ENCODE data around the gene RGS7BP.

The RGS7BP gene

GRCh38 chr5:64570395-64570996 lies 64.7 kb downstream of the RGS7BP start:
- no peaks in the 10 kb centered on the region for H3K27me3 ChIP-seq (ENCODE audit: insufficient read depth, low read depth)
- no peaks in the 10 kb centered on the region for H4K20me1 ChIP-seq (ENCODE audit: insufficient read depth)
- H3K4me3 ChIP-seq (IDR thresholded peaks at IDR 0.05; ENCODE audit: insufficient read depth, low read depth, low read length): no peak overlapping the region
- no peaks in the 10 kb centered on the region for H3K79me2 ChIP-seq (ENCODE audit: insufficient read depth, low read depth)
- H3K9ac ChIP-seq: no peak overlapping the region
- no peak overlapping the region for H2AFZ ChIP-seq (ENCODE audit: low read depth)
- H3K4me2 ChIP-seq: no peak overlapping the region
- H3K4me1 ChIP-seq (ENCODE audit: low read depth, poor library complexity, severe bottlenecking): no peaks in the 10 kb centered on the region
- TF ChIP-seq CTCF (conservative IDR thresholded peaks at IDR 0.05; ENCODE audit: low read depth, low read length): no peak
- no peak overlapping the region for H3K27ac ChIP-seq
- no peaks in the 10 kb centered on the region for H3K36me3 ChIP-seq (ENCODE audit: insufficient read depth)

DNA sequence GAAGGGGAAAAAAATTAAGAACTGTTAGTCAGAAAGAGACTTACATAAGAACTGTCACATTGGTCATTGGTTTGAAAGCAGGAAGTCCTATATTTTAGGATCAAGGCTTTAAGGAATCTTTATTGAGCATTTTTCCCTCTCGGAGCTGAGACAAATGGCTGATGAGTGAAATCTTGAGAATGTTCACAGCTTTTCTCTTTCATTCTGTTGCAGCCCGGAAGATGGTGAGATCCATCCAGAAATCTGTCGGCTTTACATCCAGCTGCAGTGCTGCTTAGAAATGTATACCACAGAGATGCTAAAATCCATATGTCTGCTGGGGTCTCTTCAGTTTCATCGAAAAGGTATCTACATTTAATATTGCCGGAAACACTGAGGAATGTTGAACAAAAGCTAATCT lies 69.7 kb downstream of the RGS7BP start:
- TF ChIP-seq CTCF (conservative IDR thresholded peaks at IDR 0.05; ENCODE audit: low read depth, low read length): no peak
- Histone ChIP-seq H2AFZ (ENCODE audit: low read depth) (no peak overlapping the region), H4K20me1 (ENCODE audit: insufficient read depth) (no peaks in the 10 kb centered on the region), H3K9ac (no peak overlapping the region), H3K36me3 (ENCODE audit: insufficient read depth) (no peaks in the 10 kb centered on the region), H3K4me3 (IDR thresholded peaks at IDR 0.05; ENCODE audit: insufficient read depth, low read depth, low read length) (no peak overlapping the region), H3K27me3 (ENCODE audit: insufficient read depth, low read depth) (no peaks in the 10 kb centered on the region), H3K27ac (no peak overlapping the region), H3K4me1 (ENCODE audit: low read depth, poor library complexity, severe bottlenecking) (no peaks in the 10 kb centered on the region), H3K79me2 (ENCODE audit: insufficient read depth, low read depth) (no peaks in the 10 kb centered on the region), H3K4me2 (no peak overlapping the region)

DNA sequence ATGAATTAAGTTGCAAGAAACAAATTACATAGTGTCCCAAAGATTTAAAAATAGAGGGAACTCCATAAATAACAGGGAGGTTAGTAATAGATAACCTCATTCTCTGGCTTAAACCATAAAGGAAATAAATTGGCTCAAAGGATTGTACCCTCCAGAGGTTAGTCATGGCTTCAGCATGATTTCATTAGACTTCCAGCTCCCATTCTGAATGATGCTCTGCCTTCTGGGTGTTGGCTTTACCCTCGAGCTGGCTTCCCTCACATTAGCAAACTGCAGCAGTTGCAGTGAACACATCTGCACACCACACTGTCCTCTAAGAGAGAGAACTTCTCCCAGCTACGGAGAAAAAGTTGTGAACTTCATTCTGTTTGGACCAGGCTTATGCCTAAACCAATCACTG lies 70.4 kb downstream of the RGS7BP start:
- Histone ChIP-seq H3K9ac (no peak overlapping the region), H4K20me1 (ENCODE audit: insufficient read depth) (no peaks in the 10 kb centered on the region), H3K27me3 (ENCODE audit: insufficient read depth, low read depth) (no peaks in the 10 kb centered on the region), H3K27ac (no peak overlapping the region), H2AFZ (ENCODE audit: low read depth) (no peak overlapping the region), H3K4me2 (no peak overlapping the region), H3K79me2 (ENCODE audit: insufficient read depth, low read depth) (no peaks in the 10 kb centered on the region), H3K36me3 (ENCODE audit: insufficient read depth) (no peaks in the 10 kb centered on the region), H3K4me3 (IDR thresholded peaks at IDR 0.05; ENCODE audit: insufficient read depth, low read depth, low read length) (no peak overlapping the region), H3K4me1 (ENCODE audit: low read depth, poor library complexity, severe bottlenecking) (no peaks in the 10 kb centered on the region)
- no peak for TF ChIP-seq CTCF (conservative IDR thresholded peaks at IDR 0.05; ENCODE audit: low read depth, low read length)

DNA sequence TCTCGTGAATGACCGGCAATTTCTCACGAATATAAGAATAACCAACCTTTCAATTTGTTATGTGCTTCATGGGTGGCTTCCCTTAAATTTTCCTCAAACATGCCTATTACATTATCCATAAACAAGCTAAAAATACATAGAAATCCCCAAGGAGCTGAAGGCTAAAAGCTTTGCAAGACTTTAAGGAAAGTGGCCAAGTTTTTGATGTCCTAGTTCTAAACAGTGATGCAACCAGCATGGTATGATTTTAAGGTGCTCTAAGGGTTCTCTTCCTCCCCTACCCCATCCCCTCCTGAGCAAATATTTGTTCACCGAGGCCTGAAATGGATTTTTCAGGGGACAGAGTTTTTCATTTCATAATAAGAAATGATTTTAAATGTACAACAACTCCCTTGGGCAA lies 79.8 kb downstream of the RGS7BP start:
- no peak for TF ChIP-seq CTCF (conservative IDR thresholded peaks at IDR 0.05; ENCODE audit: low read depth, low read length)
- H3K27ac ChIP-seq: no peak overlapping the region
- H3K4me3 ChIP-seq (IDR thresholded peaks at IDR 0.05; ENCODE audit: insufficient read depth, low read depth, low read length): no peak overlapping the region
- H3K4me1 ChIP-seq (ENCODE audit: low read depth, poor library complexity, severe bottlenecking): no peaks in the 10 kb centered on the region
- H3K79me2 ChIP-seq (ENCODE audit: insufficient read depth, low read depth): no peaks in the 10 kb centered on the region
- H3K27me3 ChIP-seq (ENCODE audit: insufficient read depth, low read depth): no peaks in the 10 kb centered on the region
- H3K9ac ChIP-seq: no peak overlapping the region
- H3K36me3 ChIP-seq (ENCODE audit: insufficient read depth): no peaks in the 10 kb centered on the region
- no peaks in the 10 kb centered on the region for H4K20me1 ChIP-seq (ENCODE audit: insufficient read depth)
- H2AFZ ChIP-seq (ENCODE audit: low read depth): no peak overlapping the region
- no peak overlapping the region for H3K4me2 ChIP-seq

Data from KMS-11 (cell line).